ENCODE results near the gene IL1RAPL1. TPM values are rescaled to one million over a fixed set of nuclear protein-coding genes. Genes with fewer than 3 reads are reported as not detected.

The IL1RAPL1 gene
- total and polyA plus RNA-seq, 4 experiments from 2014 or later = not detected

- H3K9me3 Mint-ChIP-seq = peaks cover 0 to 6% (median 0%) of the 10 kb centered on the region in 8 donors
- H3K27me3 Mint-ChIP-seq = no peaks in the 10 kb centered on the region
- no peaks in the 10 kb centered on the region for H3K9me3 ChIP-seq (ENCODE audit: control insufficient read depth in 1 of 2, low read length in 2 of 2)
- no peak overlapping the region for H3K27ac ChIP-seq (ENCODE audit: low read depth, low read length)
- DNase-seq = no peak
- POLR2A ChIA-PET (ENCODE audit: partially characterized antibody) = no interaction called here
- H3K4me3 ChIP-seq (ENCODE audit: low read length in 2 of 2) = no peak overlapping the region
- no peaks in the 10 kb centered on the region for H3K4me1 ChIP-seq (ENCODE audit: insufficient read depth, low read length)
- no peaks in the 10 kb centered on the region for H3K27me3 ChIP-seq (ENCODE audit: insufficient read depth, low read length)
- intact Hi-C loops (cut with micrococcal nuclease) = no loop called here
- H3K4me3 Mint-ChIP-seq = no peak overlapping the region
- no peaks in the 10 kb centered on the region for H3K36me3 Mint-ChIP-seq
- CTCF ChIA-PET (ENCODE audit: partially characterized antibody) = no interaction called here
- no peaks in the 10 kb centered on the region for H3K4me1 Mint-ChIP-seq
- no peaks in the 10 kb centered on the region for H3K36me3 ChIP-seq (ENCODE audit: insufficient read depth, low read length)
- no peak overlapping the region for H3K27ac Mint-ChIP-seq
Measured at GRCh38 chrX:29580560-29580959, 993.3 kb downstream of the IL1RAPL1 start.

DNA sequence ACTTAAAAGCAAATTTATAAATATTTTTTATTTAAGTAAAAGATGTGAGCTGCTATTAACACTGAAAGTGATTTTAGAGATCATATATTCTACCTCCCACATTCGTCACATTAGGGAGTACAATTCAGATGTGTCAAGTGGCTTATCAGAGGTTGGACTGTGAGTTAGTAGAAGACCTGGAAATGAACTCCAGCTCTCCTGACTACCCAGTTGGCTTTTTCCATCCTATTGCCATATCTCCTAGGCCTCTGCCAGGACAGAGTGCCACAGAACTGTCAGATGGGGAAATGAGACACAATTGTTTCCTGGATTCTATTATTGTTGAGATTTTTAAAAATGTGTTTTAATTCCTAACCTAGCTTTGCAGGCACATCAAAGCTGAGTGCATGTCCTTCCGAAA, 994.0 kb downstream of the IL1RAPL1 start:
- Histone ChIP-seq H3K36me3 (ENCODE audit: insufficient read depth, low read length) (no peaks in the 10 kb centered on the region), H3K27ac (ENCODE audit: low read depth, low read length) (no peak overlapping the region), H3K4me1 (ENCODE audit: insufficient read depth, low read length) (no peaks in the 10 kb centered on the region), H3K27me3 (ENCODE audit: insufficient read depth, low read length) (no peaks in the 10 kb centered on the region), H3K9me3 (ENCODE audit: control insufficient read depth in 1 of 2, low read length in 2 of 2) (no peaks in the 10 kb centered on the region), H3K4me3 (ENCODE audit: low read length in 2 of 2) (no peak overlapping the region)
- Mint-ChIP-seq H3K27ac (no peak overlapping the region), H3K4me3 (no peak overlapping the region), H3K9me3 (peaks cover 0 to 6% (median 0%) of the 10 kb centered on the region in 8 donors), H3K27me3 (no peaks in the 10 kb centered on the region), H3K4me1 (no peaks in the 10 kb centered on the region), H3K36me3 (no peaks in the 10 kb centered on the region)
- ChIA-PET POLR2A (ENCODE audit: partially characterized antibody) (no interaction called here), CTCF (ENCODE audit: partially characterized antibody) (no interaction called here)
- intact Hi-C loops (cut with micrococcal nuclease) = no loop called here
- no peak for DNase-seq

DNA sequence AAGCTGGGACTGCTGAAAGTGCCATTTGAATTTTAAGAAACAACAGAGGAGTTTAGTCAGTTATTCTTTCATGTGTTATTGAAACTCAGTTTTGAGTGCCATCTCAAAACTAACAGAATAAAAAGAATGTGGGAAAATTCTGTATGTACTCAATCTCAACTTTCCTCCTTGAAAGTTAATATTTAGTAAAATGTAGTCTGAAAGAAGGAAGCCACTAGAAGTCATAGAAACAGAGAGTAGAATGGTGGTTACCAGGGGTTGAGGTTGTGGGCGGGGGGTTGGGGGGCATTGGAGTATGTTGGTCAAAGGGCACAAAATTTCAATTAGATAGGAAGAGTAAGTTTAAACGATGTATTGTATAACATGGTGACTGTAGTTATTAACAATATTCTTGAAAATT, 999.9 kb downstream of the IL1RAPL1 start:
- H3K27ac ChIP-seq (ENCODE audit: low read depth, low read length) = no peak overlapping the region
- no peaks in the 10 kb centered on the region for H3K36me3 ChIP-seq (ENCODE audit: insufficient read depth, low read length)
- peaks cover 0 to 6% (median 0%) of the 10 kb centered on the region in 8 donors for H3K9me3 Mint-ChIP-seq
- no peaks in the 10 kb centered on the region for H3K4me1 Mint-ChIP-seq
- no peaks in the 10 kb centered on the region for H3K27me3 Mint-ChIP-seq
- no peak overlapping the region for H3K4me3 Mint-ChIP-seq
- ChIA-PET CTCF (ENCODE audit: partially characterized antibody) (no interaction called here), POLR2A (ENCODE audit: partially characterized antibody) (no interaction called here)
- no peak for DNase-seq
- no peaks in the 10 kb centered on the region for H3K9me3 ChIP-seq (ENCODE audit: control insufficient read depth in 1 of 2, low read length in 2 of 2)
- H3K36me3 Mint-ChIP-seq = no peaks in the 10 kb centered on the region
- H3K27ac Mint-ChIP-seq = no peak overlapping the region
- intact Hi-C loops (cut with micrococcal nuclease) = no loop called here
- no peak overlapping the region for H3K4me3 ChIP-seq (ENCODE audit: low read length in 2 of 2)
- H3K4me1 ChIP-seq (ENCODE audit: insufficient read depth, low read length) = no peaks in the 10 kb centered on the region
- H3K27me3 ChIP-seq (ENCODE audit: insufficient read depth, low read length) = no peaks in the 10 kb centered on the region

DNA sequence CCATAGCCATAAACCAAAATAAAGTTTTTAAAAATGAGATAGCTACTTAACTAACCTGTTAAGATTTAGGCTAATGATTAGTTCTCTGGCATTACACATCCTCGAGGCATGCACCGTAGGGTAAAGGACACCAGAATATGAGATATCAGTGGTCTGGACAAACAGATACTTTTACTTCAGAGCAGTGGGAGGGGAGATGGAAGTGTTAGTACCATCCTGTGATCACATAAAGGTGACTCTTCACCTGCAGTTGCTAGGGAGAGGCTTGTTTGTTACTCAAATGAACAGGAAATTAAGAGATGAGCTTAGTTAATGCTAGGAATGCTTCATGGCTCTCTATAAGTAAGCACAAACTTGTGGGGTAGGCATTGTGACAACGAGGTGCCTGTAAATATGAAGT, 1003.7 kb downstream of the IL1RAPL1 start:
- Mint-ChIP-seq H3K36me3 (no peaks in the 10 kb centered on the region), H3K9me3 (peaks cover 0 to 6% (median 0%) of the 10 kb centered on the region in 8 donors), H3K4me3 (no peak overlapping the region), H3K27me3 (no peaks in the 10 kb centered on the region), H3K27ac (no peak overlapping the region), H3K4me1 (no peaks in the 10 kb centered on the region)
- Histone ChIP-seq H3K4me3 (ENCODE audit: low read length in 2 of 2) (no peak overlapping the region), H3K27ac (ENCODE audit: low read depth, low read length) (no peak overlapping the region), H3K36me3 (ENCODE audit: insufficient read depth, low read length) (no peaks in the 10 kb centered on the region), H3K9me3 (ENCODE audit: control insufficient read depth in 1 of 2, low read length in 2 of 2) (no peaks in the 10 kb centered on the region), H3K27me3 (ENCODE audit: insufficient read depth, low read length) (no peaks in the 10 kb centered on the region), H3K4me1 (ENCODE audit: insufficient read depth, low read length) (no peaks in the 10 kb centered on the region)
- no peak for DNase-seq
- ChIA-PET POLR2A (ENCODE audit: partially characterized antibody) (no interaction called here), CTCF (ENCODE audit: partially characterized antibody) (no interaction called here)
- intact Hi-C loops (cut with micrococcal nuclease) = no loop called here

- no peak overlapping the region for H3K4me3 Mint-ChIP-seq
- H3K27ac ChIP-seq (ENCODE audit: low read depth, low read length) = no peak overlapping the region
- H3K27ac Mint-ChIP-seq = no peak overlapping the region
- H3K4me3 ChIP-seq (ENCODE audit: low read length in 2 of 2) = no peak overlapping the region
- no peaks in the 10 kb centered on the region for H3K4me1 Mint-ChIP-seq
- H3K4me1 ChIP-seq (ENCODE audit: insufficient read depth, low read length) = no peaks in the 10 kb centered on the region
- CTCF ChIA-PET (ENCODE audit: partially characterized antibody) = no interaction called here
- DNase-seq = no peak
- no peaks in the 10 kb centered on the region for H3K9me3 ChIP-seq (ENCODE audit: control insufficient read depth in 1 of 2, low read length in 2 of 2)
- intact Hi-C loops (cut with micrococcal nuclease) = no loop called here
- peaks cover 0 to 7% (median 2%) of the 10 kb centered on the region in 8 donors for H3K9me3 Mint-ChIP-seq
- POLR2A ChIA-PET (ENCODE audit: partially characterized antibody) = no interaction called here
- no peaks in the 10 kb centered on the region for H3K27me3 ChIP-seq (ENCODE audit: insufficient read depth, low read length)
- H3K27me3 Mint-ChIP-seq = no peaks in the 10 kb centered on the region
- no peaks in the 10 kb centered on the region for H3K36me3 ChIP-seq (ENCODE audit: insufficient read depth, low read length)
- H3K36me3 Mint-ChIP-seq = no peaks in the 10 kb centered on the region
Measured at GRCh38 chrX:29604381-29604780, 1017.1 kb downstream of the IL1RAPL1 start.

DNA sequence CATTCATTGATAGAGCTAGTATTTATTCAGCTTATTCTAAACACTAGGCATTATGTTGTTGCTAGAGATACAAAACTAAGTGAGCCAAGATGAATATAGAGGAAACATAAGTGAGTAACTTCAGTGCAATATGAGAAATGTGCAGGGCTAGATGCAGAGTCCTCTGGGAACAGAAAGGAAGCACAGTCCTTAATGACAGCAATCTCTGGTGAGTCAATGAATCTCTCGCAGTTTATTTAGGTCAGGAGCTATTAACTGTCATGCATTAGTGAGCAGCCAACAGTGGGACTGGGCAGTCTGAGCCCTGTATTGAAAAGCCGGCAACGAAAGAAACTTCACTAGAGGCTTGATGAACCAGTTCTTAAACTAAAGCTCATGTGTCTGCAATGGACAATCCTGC, 1030.0 kb downstream of the IL1RAPL1 start:
- H3K36me3 ChIP-seq (ENCODE audit: insufficient read depth, low read length) = no peaks in the 10 kb centered on the region
- H3K4me1 ChIP-seq (ENCODE audit: insufficient read depth, low read length) = no peaks in the 10 kb centered on the region
- Mint-ChIP-seq H3K27me3 (no peaks in the 10 kb centered on the region), H3K27ac (no peak overlapping the region), H3K9me3 (peaks cover 0 to 2% (median 0%) of the 10 kb centered on the region in 8 donors), H3K4me3 (no peak overlapping the region), H3K4me1 (no peaks in the 10 kb centered on the region), H3K36me3 (no peaks in the 10 kb centered on the region)
- no peaks in the 10 kb centered on the region for H3K27me3 ChIP-seq (ENCODE audit: insufficient read depth, low read length)
- ChIA-PET CTCF (ENCODE audit: partially characterized antibody) (no interaction called here), POLR2A (ENCODE audit: partially characterized antibody) (no interaction called here)
- intact Hi-C loops (cut with micrococcal nuclease) = no loop called here
- no peak overlapping the region for H3K27ac ChIP-seq (ENCODE audit: low read depth, low read length)
- no peak overlapping the region for H3K4me3 ChIP-seq (ENCODE audit: low read length in 2 of 2)
- DNase-seq = no peak
- no peaks in the 10 kb centered on the region for H3K9me3 ChIP-seq (ENCODE audit: control insufficient read depth in 1 of 2, low read length in 2 of 2)

- Histone ChIP-seq H3K36me3 (ENCODE audit: insufficient read depth, low read length) (no peaks in the 10 kb centered on the region), H3K4me3 (ENCODE audit: low read length in 2 of 2) (no peak overlapping the region), H3K9me3 (ENCODE audit: control insufficient read depth in 1 of 2, low read length in 2 of 2) (no peaks in the 10 kb centered on the region), H3K4me1 (ENCODE audit: insufficient read depth, low read length) (no peaks in the 10 kb centered on the region), H3K27me3 (ENCODE audit: insufficient read depth, low read length) (no peaks in the 10 kb centered on the region), H3K27ac (ENCODE audit: low read depth, low read length) (no peak overlapping the region)
- ChIA-PET POLR2A (ENCODE audit: partially characterized antibody) (no interaction called here), CTCF (ENCODE audit: partially characterized antibody) (no interaction called here)
- H3K4me3 Mint-ChIP-seq = no peak overlapping the region
- H3K9me3 Mint-ChIP-seq = peaks cover 0 to 2% (median 0%) of the 10 kb centered on the region in 8 donors
- intact Hi-C loops (cut with micrococcal nuclease) = no loop called here
- H3K36me3 Mint-ChIP-seq = no peaks in the 10 kb centered on the region
- no peaks in the 10 kb centered on the region for H3K4me1 Mint-ChIP-seq
- no peaks in the 10 kb centered on the region for H3K27me3 Mint-ChIP-seq
- no peak overlapping the region for H3K27ac Mint-ChIP-seq
- DNase-seq = no peak
Measured at GRCh38 chrX:29617725-29618124, 1030.5 kb downstream of the IL1RAPL1 start.

DNA sequence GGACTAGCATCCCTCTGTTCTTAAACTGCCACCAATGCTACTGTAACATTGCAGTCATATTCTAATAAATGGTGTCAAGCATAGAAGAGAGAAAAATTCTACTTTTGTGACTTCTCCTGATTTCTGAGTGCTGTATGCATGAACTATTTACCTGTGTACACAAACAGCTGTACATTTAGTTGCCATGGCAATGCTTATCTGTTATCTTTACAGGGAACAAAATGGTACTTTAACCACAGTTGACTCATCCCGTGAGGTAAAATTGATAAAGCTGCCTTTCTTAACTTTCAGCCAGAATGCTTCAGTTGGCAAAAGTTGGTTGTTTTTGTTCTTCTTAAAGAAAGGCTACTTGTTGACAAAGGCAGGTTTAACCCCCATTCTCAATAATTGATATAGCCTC, 1040.6 kb downstream of the IL1RAPL1 start:
- CTCF ChIA-PET (ENCODE audit: partially characterized antibody) = no interaction called here
- Mint-ChIP-seq H3K4me1 (no peaks in the 10 kb centered on the region), H3K27ac (no peak overlapping the region), H3K36me3 (no peaks in the 10 kb centered on the region), H3K9me3 (peaks cover 0 to 1% (median 0%) of the 10 kb centered on the region in 8 donors), H3K27me3 (no peaks in the 10 kb centered on the region), H3K4me3 (no peak overlapping the region)
- intact Hi-C loops (cut with micrococcal nuclease) = no loop called here
- H3K27me3 ChIP-seq (ENCODE audit: insufficient read depth, low read length) = no peaks in the 10 kb centered on the region
- H3K27ac ChIP-seq (ENCODE audit: low read depth, low read length) = no peak overlapping the region
- H3K4me3 ChIP-seq (ENCODE audit: low read length in 2 of 2) = no peak overlapping the region
- no peaks in the 10 kb centered on the region for H3K4me1 ChIP-seq (ENCODE audit: insufficient read depth, low read length)
- H3K36me3 ChIP-seq (ENCODE audit: insufficient read depth, low read length) = no peaks in the 10 kb centered on the region
- no peaks in the 10 kb centered on the region for H3K9me3 ChIP-seq (ENCODE audit: control insufficient read depth in 1 of 2, low read length in 2 of 2)
- POLR2A ChIA-PET (ENCODE audit: partially characterized antibody) = no interaction called here
- no peak for DNase-seq

Data from CD4-positive, alpha-beta memory T cell (primary cell).